PC-3 (cell line): Measurements from ENCODE around the gene AIMP1.

Experiments
- CTCF ChIP-seq: fragments of 300-600 bp; sonication (generic); conservative IDR thresholded peaks from 2 replicates; pipeline ENCODE4 v1.5.1; 2017; ENCODE audit warnings: antibody characterized with exemption, low read depth, mild to moderate bottlenecking, low read length
- EZH2 ChIP-seq: fragments of 300-600 bp; sonication (generic); IDR thresholded peaks from one replicate; pipeline ENCODE4 v1.6.1; 2017; ENCODE audit warnings: antibody characterized with exemption, mild to moderate bottlenecking, low read length; ENCODE audit not compliant: unreplicated experiment
- EZH2phosphoT487 ChIP-seq: fragments of 300-600 bp; sonication (generic); IDR thresholded peaks from 2 replicates; pipeline ENCODE4 v1.6.1; 2018; ENCODE audit warnings: mild to moderate bottlenecking, antibody characterized with exemption, low read length, borderline replicate concordance

- TF ChIP-seq CTCF, result no peak
- no peak for TF ChIP-seq EZH2
- TF ChIP-seq EZH2phosphoT487, result no peak
Observed at GRCh38 chr4:106306561-106306960, 9.8 kb upstream of the AIMP1 start.
